Osteocyte (in vitro differentiated cells): Measurements from ENCODE around the gene PPP1R12C. TPM values are rescaled to one million over a fixed set of nuclear protein-coding genes. Genes with fewer than 3 reads are reported as not detected.

Experiments
- DNase-seq: peaks from one replicate; pipeline ENCODE4 v3.0.0; 2021; ENCODE audit warnings: mixed read lengths; ENCODE audit not compliant: unreplicated experiment; ENCODE audit errors: extremely low spot score
- H3K27ac Mint-ChIP-seq: one replicate; pipeline ENCODE4 v1.8.0; 2021; ENCODE audit warnings: mild to moderate bottlenecking, mixed read lengths; ENCODE audit not compliant: unreplicated experiment
- H3K27me3 Mint-ChIP-seq: one replicate; pipeline ENCODE4 v1.8.0; 2021; ENCODE audit warnings: mixed read lengths; ENCODE audit not compliant: unreplicated experiment
- H3K36me3 Mint-ChIP-seq: one replicate; pipeline ENCODE4 v1.8.0; 2021; ENCODE audit warnings: mixed read lengths; ENCODE audit not compliant: unreplicated experiment
- H3K4me1 Mint-ChIP-seq: one replicate; pipeline ENCODE4 v1.8.0; 2021; ENCODE audit warnings: mixed read lengths; ENCODE audit not compliant: unreplicated experiment
- H3K4me3 Mint-ChIP-seq: one replicate; pipeline ENCODE4 v1.8.0; 2021; ENCODE audit warnings: mild to moderate bottlenecking, moderate library complexity, mixed read lengths; ENCODE audit not compliant: unreplicated experiment
- H3K9me3 Mint-ChIP-seq: one replicate; pipeline ENCODE4 v1.8.0; 2021; ENCODE audit warnings: mixed read lengths; ENCODE audit not compliant: unreplicated experiment
- total RNA-seq: library from RNA; stranded (reverse); gene quantifications from 2 replicates; pipeline ENCODE4 v1.2.1, GENCODE V29; 2021
- TF ChIP-seq, protein P1 (sequence below): fragments of 200-600 bp; sonication (generic); IDR thresholded peaks from 2 replicates; pipeline ENCODE4 v1.5.0; 2021; ENCODE audit warnings: antibody characterized with exemption, mild to moderate bottlenecking, moderate library complexity

PPP1R12C gene
- total RNA-seq, 1 donor from 2014 or later, result 135 TPM

DNA sequence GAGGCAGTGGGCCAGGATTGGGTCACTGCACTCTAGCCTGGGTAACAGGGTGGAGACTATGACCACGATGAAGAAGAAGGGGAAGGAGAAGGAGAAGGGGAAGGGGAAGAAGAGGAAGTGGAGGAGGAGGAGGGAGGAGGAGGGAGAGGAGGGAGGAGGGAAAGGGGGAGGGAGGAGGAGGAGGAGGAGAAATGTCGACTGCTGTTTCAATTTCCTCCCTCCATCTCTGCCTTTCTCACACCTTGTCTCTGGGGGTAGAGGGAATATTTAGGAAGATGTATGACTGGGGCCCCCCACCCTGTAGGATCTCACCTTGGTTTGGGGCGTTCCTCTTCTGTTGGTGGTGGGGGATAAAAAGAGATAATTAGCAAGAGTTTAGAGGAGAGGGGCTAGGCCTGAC is 27.8 kb upstream of the PPP1R12C start:
- TF ChIP-seq, protein P1, sequence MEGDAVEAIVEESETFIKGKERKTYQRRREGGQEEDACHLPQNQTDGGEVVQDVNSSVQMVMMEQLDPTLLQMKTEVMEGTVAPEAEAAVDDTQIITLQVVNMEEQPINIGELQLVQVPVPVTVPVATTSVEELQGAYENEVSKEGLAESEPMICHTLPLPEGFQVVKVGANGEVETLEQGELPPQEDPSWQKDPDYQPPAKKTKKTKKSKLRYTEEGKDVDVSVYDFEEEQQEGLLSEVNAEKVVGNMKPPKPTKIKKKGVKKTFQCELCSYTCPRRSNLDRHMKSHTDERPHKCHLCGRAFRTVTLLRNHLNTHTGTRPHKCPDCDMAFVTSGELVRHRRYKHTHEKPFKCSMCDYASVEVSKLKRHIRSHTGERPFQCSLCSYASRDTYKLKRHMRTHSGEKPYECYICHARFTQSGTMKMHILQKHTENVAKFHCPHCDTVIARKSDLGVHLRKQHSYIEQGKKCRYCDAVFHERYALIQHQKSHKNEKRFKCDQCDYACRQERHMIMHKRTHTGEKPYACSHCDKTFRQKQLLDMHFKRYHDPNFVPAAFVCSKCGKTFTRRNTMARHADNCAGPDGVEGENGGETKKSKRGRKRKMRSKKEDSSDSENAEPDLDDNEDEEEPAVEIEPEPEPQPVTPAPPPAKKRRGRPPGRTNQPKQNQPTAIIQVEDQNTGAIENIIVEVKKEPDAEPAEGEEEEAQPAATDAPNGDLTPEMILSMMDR, result no peak
- Mint-ChIP-seq H3K4me1 (peaks cover 7% of the 10 kb centered on the region), H3K27ac (no peak overlapping the region), H3K27me3 (peaks cover 47% of the 10 kb centered on the region), H3K4me3 (no peak overlapping the region), H3K9me3 (no peaks in the 10 kb centered on the region), H3K36me3 (no peaks in the 10 kb centered on the region)
- no peak for DNase-seq

DNA sequence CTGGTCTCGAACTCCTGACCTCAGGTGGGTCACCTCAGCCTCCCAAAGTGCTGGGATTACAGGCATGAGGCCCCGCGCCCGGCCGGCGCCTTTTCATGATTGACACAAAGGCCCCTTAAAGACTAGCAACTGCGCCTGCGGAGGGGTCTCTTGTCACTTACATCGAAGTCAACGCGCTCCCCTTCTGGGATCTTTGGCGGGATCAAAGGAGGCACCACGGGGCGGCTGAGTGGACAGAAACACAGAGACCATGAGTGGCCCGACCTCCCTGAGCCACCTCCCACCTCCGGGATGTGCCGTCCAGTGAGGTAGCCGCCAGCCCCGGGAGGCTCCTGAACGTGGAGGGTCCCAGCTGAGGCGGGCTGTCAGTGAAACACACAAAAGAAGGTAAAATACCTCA is 24.3 kb upstream of the PPP1R12C start:
- DNase-seq, result no peak
- H3K27me3 Mint-ChIP-seq, result peaks cover 31% of the 10 kb centered on the region
- no peak overlapping the region for H3K27ac Mint-ChIP-seq
- no peak overlapping the region for H3K4me3 Mint-ChIP-seq
- TF ChIP-seq, protein P1, result no peak
- peaks cover 4% of the 10 kb centered on the region for H3K4me1 Mint-ChIP-seq
- no peaks in the 10 kb centered on the region for H3K9me3 Mint-ChIP-seq
- no peaks in the 10 kb centered on the region for H3K36me3 Mint-ChIP-seq

DNA sequence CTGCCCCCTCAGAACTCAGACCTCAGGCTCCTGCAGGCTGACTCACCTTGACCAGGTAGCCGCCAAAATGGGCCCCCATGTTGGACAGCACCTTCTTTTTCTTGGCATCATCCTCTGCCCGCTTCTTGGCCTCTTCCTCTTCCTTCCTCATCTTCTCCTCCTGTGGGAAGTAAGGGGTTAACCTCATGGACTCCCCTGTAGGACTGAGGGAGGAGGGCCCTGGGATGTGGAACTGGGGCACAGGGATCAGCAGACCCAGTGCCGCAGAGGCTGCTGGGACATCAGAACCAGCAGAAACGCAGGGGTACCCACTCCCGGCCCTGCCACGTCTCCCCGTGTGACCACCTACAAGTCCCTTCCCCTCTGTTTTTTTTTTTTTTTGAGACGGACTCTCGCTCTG is 20.5 kb upstream of the PPP1R12C start:
- no peak for DNase-seq
- Mint-ChIP-seq H3K9me3 (no peaks in the 10 kb centered on the region), H3K4me1 (peaks cover 4% of the 10 kb centered on the region), H3K27ac (no peak overlapping the region), H3K27me3 (peaks cover 11% of the 10 kb centered on the region), H3K4me3 (no peak overlapping the region), H3K36me3 (no peaks in the 10 kb centered on the region)
- TF ChIP-seq, protein P1, result no peak

DNA sequence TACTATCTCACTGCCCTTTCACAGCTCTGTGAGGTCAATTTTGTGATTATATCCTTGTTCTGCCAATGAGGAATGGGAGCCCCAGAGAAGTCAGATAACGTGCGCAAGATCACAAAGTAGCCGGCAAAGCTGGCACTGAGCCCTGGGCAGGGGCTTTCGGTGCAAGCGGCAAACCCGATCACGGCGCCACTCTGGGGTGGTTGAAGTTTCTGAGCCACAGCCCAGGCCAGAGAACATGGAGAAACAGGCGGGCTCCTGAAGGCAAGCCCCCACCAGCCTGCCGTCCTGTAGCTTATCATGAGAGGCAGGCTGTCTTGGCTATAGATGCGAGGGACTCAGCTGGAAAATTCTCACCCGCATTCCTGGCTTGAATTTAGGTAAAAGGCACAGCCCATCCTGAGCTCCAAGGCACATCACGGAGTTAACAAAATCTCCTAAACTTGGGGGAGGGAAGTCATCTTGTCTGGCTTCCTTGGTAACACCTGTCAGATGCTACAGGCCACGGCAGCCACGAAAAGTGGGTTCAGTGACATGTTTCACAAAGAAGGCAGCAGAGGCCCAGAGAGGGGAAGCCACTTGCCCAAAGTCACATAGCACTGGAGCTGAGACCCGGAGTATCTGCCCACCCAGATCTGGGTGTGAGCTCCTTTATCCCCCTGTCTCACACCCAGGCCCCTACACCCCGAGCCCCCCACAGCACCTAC is 19.1 kb upstream of the PPP1R12C start:
- H3K4me3 Mint-ChIP-seq, result no peak overlapping the region
- H3K27ac Mint-ChIP-seq, result no peak overlapping the region
- no peaks in the 10 kb centered on the region for H3K9me3 Mint-ChIP-seq
- DNase-seq, result no peak
- no peaks in the 10 kb centered on the region for H3K36me3 Mint-ChIP-seq
- peaks cover 4% of the 10 kb centered on the region for H3K4me1 Mint-ChIP-seq
- TF ChIP-seq, protein P1, result no peak
- peaks cover 13% of the 10 kb centered on the region for H3K27me3 Mint-ChIP-seq

DNA sequence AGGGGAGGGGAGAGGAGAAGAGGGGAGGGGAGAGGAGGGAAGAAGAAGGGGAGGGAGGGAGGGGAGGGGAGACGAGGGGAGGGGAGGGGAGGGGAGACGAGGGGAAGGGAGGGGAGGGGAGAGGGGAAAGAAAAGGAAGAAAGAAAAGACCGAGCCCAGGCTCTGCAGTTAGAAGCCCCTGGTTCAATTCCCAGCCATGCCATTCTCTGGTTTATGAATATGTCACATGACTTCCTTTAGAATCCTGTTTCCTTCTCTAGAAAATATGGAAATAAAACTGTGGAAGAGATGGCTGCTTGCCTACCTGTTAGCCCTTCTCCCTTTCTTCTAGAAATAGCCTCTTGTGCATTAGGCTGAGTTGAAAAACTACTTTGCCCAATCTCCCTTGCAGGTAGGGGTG is 17.3 kb upstream of the PPP1R12C start:
- peaks cover 21% of the 10 kb centered on the region for H3K27me3 Mint-ChIP-seq
- no peaks in the 10 kb centered on the region for H3K9me3 Mint-ChIP-seq
- no peak overlapping the region for H3K27ac Mint-ChIP-seq
- TF ChIP-seq, protein P1, result no peak
- no peak overlapping the region for H3K4me3 Mint-ChIP-seq
- no peaks in the 10 kb centered on the region for H3K4me1 Mint-ChIP-seq
- H3K36me3 Mint-ChIP-seq, result no peaks in the 10 kb centered on the region
- DNase-seq, result no peak
